Lower leg skin (tissue), 4 donors: ENCODE data around the gene SELENOT. TPM values are rescaled to one million over a fixed set of nuclear protein-coding genes. Genes with fewer than 3 reads are reported as not detected.

Experiments
- DNase-seq, 2 donors: peaks; one replicate each; pipeline ENCODE4 v3.0.0-alpha.2; 2019; ENCODE audit warnings: low spot score in 2 of 2
- H3K4me3 ChIP-seq: fragments of 200-600 bp; sonication (generic); 2 replicates; pipeline ENCODE4 v1.5.1; 2017; ENCODE audit warnings: mild to moderate bottlenecking, low read depth; ENCODE audit not compliant: poor library complexity, severe bottlenecking
- CTCF ChIP-seq, 3 donors: fragments of 450-650 bp; IDR thresholded peaks; one replicate each; pipeline ENCODE4 v1.5.1; 2016; ENCODE audit warnings: antibody characterized with exemption in 3 of 3, mild to moderate bottlenecking in 3 of 3, moderate library complexity in 2 of 3
- POLR2A ChIP-seq, 2 donors: fragments of 450-650 bp; IDR thresholded peaks; one replicate each; pipeline ENCODE4 v1.6.1; 2016 to 2017; ENCODE audit warnings: antibody characterized with exemption in 2 of 2, mild to moderate bottlenecking in 1 of 2, moderate library complexity in 1 of 2
- WGBS, 2 donors: methylation state at CpG; one replicate each; pipeline ENCODE4 v1.1.5; 2018; 5-methylcytosine and 5-hydroxymethylcytosine counted together
- intact Hi-C: fragments of 100-400 bp; cut with DNase I; formaldehyde crosslinking; loops from one replicate; pipeline ENCODE4 v1.15.0; 2023; ENCODE audit warnings: low total_unique reads
- total RNA-seq, 4 donors: library from RNA; depleted of rRNA; stranded (reverse); fragments of >200 nt; gene quantifications; one replicate each; pipeline ENCODE4 v1.1.0, GENCODE V29; 2016

SELENOT gene
- total RNA-seq, 4 donors from 2014 or later: 39.2 to 76.8 (median 64.8) TPM

GRCh38 chr3:150662410-150663200, 59.5 kb downstream of the SELENOT start:
- WGBS, 2 donors: 69 to 71% methylated on average over 7 of the region's 7 CpGs
- TF ChIP-seq CTCF (IDR thresholded peaks at IDR 0.05) (no peak), POLR2A (IDR thresholded peaks at IDR 0.05) (no peak)
- no peak for DNase-seq
- no peak overlapping the region for H3K4me3 ChIP-seq
- intact Hi-C loops: no loop called here

- WGBS, 2 donors: 93 to 94% methylated on average over 8 of the region's 8 CpGs
- H3K4me3 ChIP-seq: no peak overlapping the region
- no peak for DNase-seq
- TF ChIP-seq POLR2A (IDR thresholded peaks at IDR 0.05): no peak
- TF ChIP-seq CTCF (IDR thresholded peaks at IDR 0.05): no peak
- intact Hi-C loops: no loop called here
Observed at GRCh38 chr3:150663461-150663860, 60.3 kb downstream of the SELENOT start.

GRCh38 chr3:150666167-150666566, 63.0 kb downstream of the SELENOT start:
- WGBS, 2 donors: 80 to 81% methylated on average over 5 of the region's 5 CpGs
- DNase-seq: no peak
- intact Hi-C loops: no loop called here
- H3K4me3 ChIP-seq: no peak overlapping the region
- TF ChIP-seq CTCF (IDR thresholded peaks at IDR 0.05): no peak
- TF ChIP-seq POLR2A (IDR thresholded peaks at IDR 0.05): no peak

GRCh38 chr3:150673966-150674365, 70.8 kb downstream of the SELENOT start:
- TF ChIP-seq CTCF (IDR thresholded peaks at IDR 0.05): no peak
- no peak for TF ChIP-seq POLR2A (IDR thresholded peaks at IDR 0.05)
- H3K4me3 ChIP-seq: no peak overlapping the region
- 76% methylated on average over 3 of the region's 3 CpGs for WGBS, 2 donors
- intact Hi-C loops: no loop called here
- no peak for DNase-seq

DNA sequence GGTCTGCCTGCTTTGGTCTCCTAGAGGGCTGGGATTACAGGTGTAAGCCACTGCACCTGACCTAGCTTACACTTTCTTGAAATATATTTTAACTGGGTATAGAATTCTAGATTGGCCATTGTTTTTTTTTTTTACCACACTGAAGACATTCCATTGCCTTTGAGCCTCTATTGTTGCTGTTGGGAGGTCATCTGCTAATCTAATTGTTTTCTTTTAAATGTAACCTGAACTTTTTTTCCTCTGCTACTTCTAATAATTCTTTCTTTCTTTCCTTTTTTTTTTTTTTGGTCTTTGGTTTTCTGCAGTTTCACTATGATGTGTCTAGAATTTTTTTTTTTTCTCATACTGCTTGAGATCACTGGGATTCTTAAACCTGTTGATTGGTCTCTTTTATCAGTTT, 72.5 kb downstream of the SELENOT start:
- H3K4me3 ChIP-seq: no peak overlapping the region
- intact Hi-C loops: no loop called here
- no peak for DNase-seq
- TF ChIP-seq CTCF (IDR thresholded peaks at IDR 0.05): no peak
- TF ChIP-seq POLR2A (IDR thresholded peaks at IDR 0.05): no peak

Other genes with a start within 250 kb of the SELENOT start
- gene TSC22D2, start 195.0 kb upstream of the SELENOT start, total RNA-seq: 10 to 100 TPM; 13.0 to 60.4 (median 16.7) TPM
- gene SERP1, start 56.8 kb upstream of the SELENOT start, total RNA-seq: 100 to 1,000 TPM; 155 to 282 (median 197) TPM
- gene EIF2A, start 56.5 kb upstream of the SELENOT start, total RNA-seq: 100 to 1,000 TPM; 132 to 223 (median 187) TPM
- not detected for gene ERICH6, start 100.6 kb downstream of the SELENOT start, total RNA-seq
- gene SIAH2, start 159.8 kb downstream of the SELENOT start, total RNA-seq: 100 to 1,000 TPM in 2 of 4 donors, 10 to 100 TPM in 2; 78.5 to 117 (median 94.6) TPM